GM12878 (cell line): Measurements from ENCODE around the gene CACNA1D. TPM values are rescaled to one million over a fixed set of nuclear protein-coding genes. Genes with fewer than 3 reads are reported as not detected.

ENCODE experiments used
- ATAC-seq: fragments of 200-7000 bp; cut with Tn5 transposase; 3 replicates; pipeline ENCODE4 v1.9.1; 2020; ENCODE audit warnings: mild to moderate bottlenecking, moderate library complexity
- BruUV-seq: library from RNA; stranded (reverse); fragments of 400-500 nt; replicated peaks from 2 replicates; lab custom pipeline; 2021; lab: Mats Ljungman, UMichigan
- CTCF ChIA-PET: fragments of 300-600 bp; sonication (Branson Sonifier 250); formaldehyde crosslinking; extraction: SDS; loops from one replicate; lab custom pipeline; 2021; ENCODE audit warnings: inconsistent platforms; lab: Yijun Ruan, JAX
- POLR2A ChIA-PET: fragments of 350-600 bp; formaldehyde crosslinking; extraction: SDS; loops from one replicate; lab custom pipeline; 2021; ENCODE audit warnings: inconsistent platforms; lab: Charles Lee
- RAD21 ChIA-PET: fragments of 300-600 bp; sonication (Branson Sonifier 250); formaldehyde crosslinking; loops from one replicate; lab custom pipeline; 2023; ENCODE audit warnings: antibody characterized with exemption; ENCODE audit not compliant: unreplicated experiment; lab: Charles Lee
- SMC1A ChIA-PET: fragments of 300-600 bp; sonication (Branson Sonifier 250); formaldehyde crosslinking; loops from one replicate; lab custom pipeline; 2023; ENCODE audit not compliant: unreplicated experiment, uncharacterized antibody; lab: Charles Lee
- DNase-seq: peaks from one replicate; pipeline ENCODE4 v3.0.0-alpha.2; 2011; ENCODE audit warnings: low read depth, low spot score
- FAIRE-seq: peaks from 3 replicates; lab custom pipeline; 2011; peaks lifted over from hg19 to GRCh38; lab: Jason Lieb, UNC
- H2AFZ ChIP-seq: 2 replicates; pipeline ENCODE4 v1.6.0; 2011; ENCODE audit warnings: low read depth, low read length, control low read depth; ENCODE audit not compliant: control insufficient read depth
- H3K27ac ChIP-seq: 2 replicates; pipeline ENCODE4 v1.5.1; 2011; ENCODE audit warnings: control low read depth; ENCODE audit not compliant: control insufficient read depth, insufficient read depth
- H3K27me3 ChIP-seq, 2 experiments: replicated peaks in 1 of 2; 2 replicates each; pipeline versions ENCODE4 v1.6.0 to v1.6.1; 2011; ENCODE audit warnings: low read length in 1 of 2; ENCODE audit not compliant: control insufficient read depth in 2 of 2, insufficient read depth in 2 of 2
- H3K36me3 ChIP-seq, 2 experiments: 2 replicates each; pipeline ENCODE4 v1.5.1; 2011; ENCODE audit warnings: low read length in 1 of 2; ENCODE audit not compliant: control insufficient read depth in 2 of 2, insufficient read depth in 2 of 2
- H3K4me1 ChIP-seq: 2 replicates; pipeline ENCODE4 v1.6.1; 2011; ENCODE audit warnings: mild to moderate bottlenecking, low read length, moderate library complexity, mixed read lengths; ENCODE audit not compliant: control insufficient read depth, insufficient read depth
- H3K4me2 ChIP-seq: 2 replicates; pipeline ENCODE4 v1.6.0; 2011; ENCODE audit warnings: control low read depth; ENCODE audit not compliant: control insufficient read depth, insufficient read depth
- H3K4me3 ChIP-seq: fragments of 200-600 bp; sonication (generic); 2 replicates; pipeline ENCODE4 v1.5.1; 2016
- H3K79me2 ChIP-seq: 2 replicates; pipeline ENCODE4 v1.6.0; 2011; ENCODE audit warnings: low read length; ENCODE audit not compliant: control insufficient read depth, insufficient read depth
- H3K9ac ChIP-seq: 2 replicates; pipeline ENCODE4 v1.8.0; 2011; ENCODE audit warnings: low read length, control low read depth, mixed read lengths; ENCODE audit not compliant: control insufficient read depth, insufficient read depth
- H3K9me3 ChIP-seq: replicated peaks from 3 replicates; pipeline ENCODE4 v1.5.1; 2011; ENCODE audit warnings: mild to moderate bottlenecking, low read length; ENCODE audit not compliant: control insufficient read depth, insufficient read depth
- H4K20me1 ChIP-seq: 2 replicates; pipeline ENCODE4 v1.6.0; 2011; ENCODE audit not compliant: control insufficient read depth, insufficient read depth
- IKZF1 ChIP-seq: fragments of 450-650 bp; conservative IDR thresholded peaks from 2 replicates; pipeline ENCODE4 v1.6.1; 2017; ENCODE audit warnings: antibody characterized with exemption, mild to moderate bottlenecking
- NRF1 ChIP-seq: conservative IDR thresholded peaks from 2 replicates; pipeline ENCODE4 v1.6.1; 2011; ENCODE audit warnings: mild to moderate bottlenecking, low read depth, low read length, improper control_type of control experiment
- TCF7 ChIP-seq: IDR thresholded peaks from 2 replicates; pipeline ENCODE4 v1.6.1; 2014; ENCODE audit warnings: antibody characterized with exemption, borderline replicate concordance
- USF1 ChIP-seq: IDR thresholded peaks from 2 replicates; pipeline ENCODE4 v1.6.1; 2011; ENCODE audit warnings: borderline replicate concordance, low read depth, mild to moderate bottlenecking, moderate library complexity, mixed read lengths, low read length; ENCODE audit not compliant: insufficient read depth; ENCODE audit errors: extremely low read length
- ZBTB4 ChIP-seq: fragments of 450-650 bp; formaldehyde crosslinking; IDR thresholded peaks from 2 replicates; pipeline ENCODE4 v1.4.0; 2022; ENCODE audit warnings: mild to moderate bottlenecking, moderate library complexity
- ZNF687 ChIP-seq: fragments of 450-650 bp; IDR thresholded peaks from 2 replicates; pipeline ENCODE4 v1.6.1; 2017; ENCODE audit warnings: mild to moderate bottlenecking, moderate library complexity
- ZSCAN29 ChIP-seq: fragments of 450-650 bp; IDR thresholded peaks from 2 replicates; pipeline ENCODE4 v1.6.1; 2017; ENCODE audit warnings: mild to moderate bottlenecking, moderate library complexity
- WGBS: methylation state at CpG from one replicate; pipeline ENCODE4 v1.1.6; 2016; ENCODE audit warnings: low lambda C conversion rate; ENCODE audit not compliant: insufficient replicate concordance, insufficient coverage; ENCODE audit errors: missing lambda C conversion rate; 5-methylcytosine and 5-hydroxymethylcytosine counted together
- in situ Hi-C: fragments of 300-500 bp; cut with MboI; formaldehyde crosslinking; loops from 9 replicates; pipeline ENCODE4 v1.14.3; 2018; ENCODE audit warnings: mixed read lengths
- intact Hi-C: fragments of 100-400 bp; cut with micrococcal nuclease; formaldehyde crosslinking; loops from one replicate; pipeline ENCODE4 v1.14.2; 2022; ENCODE audit not compliant: unreplicated experiment
- polyA plus RNA-seq, 11 experiments: library from polyadenylated mRNA; depleted of rRNA in 4 of 11; unstranded in 6 of 11; stranded (reverse) in 5 of 11; fragments of >200 nt; fragmentation: Nextera tagmentation in 4 of 11; fragmentation: Illumina TruSeq in 1 of 11; extraction: Ambion mirVana in 4 of 11; extraction: Trizol in 1 of 11; gene quantifications; 1 replicate in 1 of 11; 2 replicates in 10 of 11; pipeline versions ENCODE4 v1.2.1 to v1.2.3, GENCODE V29; 2011 to 2016; ENCODE audit warnings: inconsistent platforms in 2 of 11, missing spikeins in 2 of 11, low read depth in 1 of 11
- total RNA-seq, 4 experiments: library from RNA; depleted of rRNA in 3 of 4; stranded (reverse); fragments of >200 nt in 3 of 4; fragmentation: Illumina TruSeq in 1 of 4; extraction: Trizol in 1 of 4; gene quantifications; 2 replicates each; pipeline versions ENCODE4 v1.2.1 to v1.2.3, GENCODE V29; 2013 to 2021

The CACNA1D gene
- total and polyA plus RNA-seq, 10 of the 15 experiments (the other 5 are each of a cell fraction or from before 2014, with no cell fraction given) = 0.21 to 24.4 (median 1.6) TPM

GRCh38 chr3:53858096-53858741, 363.8 kb downstream of the CACNA1D start:
- WGBS = 58% methylated on average over 7 of the region's 7 CpGs
- no peak overlapping the region for H2AFZ ChIP-seq
- H3K79me2 ChIP-seq = no peaks in the 10 kb centered on the region
- H3K4me2 ChIP-seq = no peak overlapping the region
- H3K9me3 ChIP-seq = no peaks in the 10 kb centered on the region
- peaks cover 0 to 7% of the 10 kb centered on the region in 2 experiments; a peak in 2 of 4 replicates for H3K36me3 ChIP-seq
- SMC1A ChIA-PET = interaction anchor here (2.2 kb wide), 1 partner anchor 10 kb away, joined by 11 read pairs; no protein-coding TSS in a partner anchor
- no peaks in the 10 kb centered on the region for H3K27me3 ChIP-seq
- in situ Hi-C loops (no loop called here), intact Hi-C loops (no loop called here)
- RAD21 ChIA-PET = no interaction called here
- TF ChIP-seq TCF7 (no peak), ZNF687 (no peak), ZSCAN29 (no peak), USF1 (no peak), NRF1 (no peak), ZBTB4 (CRISPR knock-in tag) (no peak), IKZF1 (no peak)
- no TSS peak for BruUV-seq
- peaks cover 14% of the 10 kb centered on the region for H3K4me1 ChIP-seq
- FAIRE-seq = no peak
- DNase-seq = no peak
- CTCF ChIA-PET = interaction anchor here (1.4 kb wide), 1 partner anchor 13 kb away, joined by 4 read pairs; no protein-coding TSS in a partner anchor
- no peaks in the 10 kb centered on the region for H4K20me1 ChIP-seq
- POLR2A ChIA-PET = no interaction called here
- H3K4me3 ChIP-seq = no peak overlapping the region
- no peak overlapping the region for H3K9ac ChIP-seq
- H3K27ac ChIP-seq = no peak overlapping the region
- ATAC-seq = no peak; the same call in 2 of the 3 replicates
